ENCODE results near the gene PHKA2. TPM values are rescaled to one million over a fixed set of nuclear protein-coding genes. Genes with fewer than 3 reads are reported as not detected.

PHKA2 gene
- total RNA-seq, 1 donor from 2014 or later: 22.0 TPM

- intact Hi-C loops (cut with micrococcal nuclease): no loop called here
- no peaks in the 10 kb centered on the region for H3K36me3 Mint-ChIP-seq (ENCODE audit: low read depth)
- no peak overlapping the region for H3K4me3 Mint-ChIP-seq (ENCODE audit: low read depth)
- no peaks in the 10 kb centered on the region for H3K9me3 Mint-ChIP-seq
- no peaks in the 10 kb centered on the region for H3K27me3 Mint-ChIP-seq (ENCODE audit: low read depth)
- DNase-seq (ENCODE audit: low spot score): no peak
- H3K27ac Mint-ChIP-seq: no peak overlapping the region
- H3K4me1 Mint-ChIP-seq (ENCODE audit: low read depth): peaks cover 2% of the 10 kb centered on the region
These were observed 106.4 kb downstream of the PHKA2 start for GRCh38 chrX:18877469-18877868.

GRCh38 chrX:18875256-18875878, 108.5 kb downstream of the PHKA2 start:
- no peak for DNase-seq (ENCODE audit: low spot score)
- H3K4me1 Mint-ChIP-seq (ENCODE audit: low read depth): peaks cover 2% of the 10 kb centered on the region
- intact Hi-C loops (cut with micrococcal nuclease): no loop called here
- no peaks in the 10 kb centered on the region for H3K36me3 Mint-ChIP-seq (ENCODE audit: low read depth)
- H3K27ac Mint-ChIP-seq: no peak overlapping the region
- H3K27me3 Mint-ChIP-seq (ENCODE audit: low read depth): no peaks in the 10 kb centered on the region
- no peak overlapping the region for H3K4me3 Mint-ChIP-seq (ENCODE audit: low read depth)
- H3K9me3 Mint-ChIP-seq: no peaks in the 10 kb centered on the region

- Mint-ChIP-seq H3K36me3 (ENCODE audit: low read depth) (no peaks in the 10 kb centered on the region), H3K4me1 (ENCODE audit: low read depth) (peaks cover 2% of the 10 kb centered on the region), H3K27ac (no peak overlapping the region), H3K27me3 (ENCODE audit: low read depth) (no peaks in the 10 kb centered on the region), H3K9me3 (no peaks in the 10 kb centered on the region), H3K4me3 (ENCODE audit: low read depth) (no peak overlapping the region)
- intact Hi-C loops (cut with micrococcal nuclease): no loop called here
- no peak for DNase-seq (ENCODE audit: low spot score)
These were observed 109.2 kb downstream of the PHKA2 start for GRCh38 chrX:18874560-18875255.

- Mint-ChIP-seq H3K4me1 (ENCODE audit: low read depth) (peaks cover 2% of the 10 kb centered on the region), H3K27ac (no peak overlapping the region), H3K27me3 (ENCODE audit: low read depth) (no peaks in the 10 kb centered on the region), H3K36me3 (ENCODE audit: low read depth) (no peaks in the 10 kb centered on the region), H3K9me3 (no peaks in the 10 kb centered on the region), H3K4me3 (ENCODE audit: low read depth) (no peak overlapping the region)
- intact Hi-C loops (cut with micrococcal nuclease): no loop called here
- no peak for DNase-seq (ENCODE audit: low spot score)
These were observed 110.1 kb downstream of the PHKA2 start for GRCh38 chrX:18873836-18874235.

- no peaks in the 10 kb centered on the region for H3K9me3 Mint-ChIP-seq
- no peak overlapping the region for H3K27ac Mint-ChIP-seq
- no peak for DNase-seq (ENCODE audit: low spot score)
- H3K4me1 Mint-ChIP-seq (ENCODE audit: low read depth): peaks cover 2% of the 10 kb centered on the region
- H3K27me3 Mint-ChIP-seq (ENCODE audit: low read depth): no peaks in the 10 kb centered on the region
- intact Hi-C loops (cut with micrococcal nuclease): no loop called here
- H3K4me3 Mint-ChIP-seq (ENCODE audit: low read depth): no peak overlapping the region
- no peaks in the 10 kb centered on the region for H3K36me3 Mint-ChIP-seq (ENCODE audit: low read depth)
These were observed 110.6 kb downstream of the PHKA2 start for GRCh38 chrX:18873189-18873791.

GRCh38 chrX:18872621-18873020, 111.3 kb downstream of the PHKA2 start:
- DNase-seq (ENCODE audit: low spot score): no peak
- intact Hi-C loops (cut with micrococcal nuclease): no loop called here
- Mint-ChIP-seq H3K9me3 (no peaks in the 10 kb centered on the region), H3K36me3 (ENCODE audit: low read depth) (no peaks in the 10 kb centered on the region), H3K4me1 (ENCODE audit: low read depth) (peaks cover 2% of the 10 kb centered on the region), H3K27me3 (ENCODE audit: low read depth) (no peaks in the 10 kb centered on the region), H3K4me3 (ENCODE audit: low read depth) (no peak overlapping the region), H3K27ac (no peak overlapping the region)

GRCh38 chrX:18871970-18872369, 111.9 kb downstream of the PHKA2 start:
- H3K36me3 Mint-ChIP-seq (ENCODE audit: low read depth): no peaks in the 10 kb centered on the region
- intact Hi-C loops (cut with micrococcal nuclease): no loop called here
- no peaks in the 10 kb centered on the region for H3K9me3 Mint-ChIP-seq
- peaks cover 2% of the 10 kb centered on the region for H3K4me1 Mint-ChIP-seq (ENCODE audit: low read depth)
- H3K27me3 Mint-ChIP-seq (ENCODE audit: low read depth): no peaks in the 10 kb centered on the region
- DNase-seq (ENCODE audit: low spot score): no peak
- no peak overlapping the region for H3K4me3 Mint-ChIP-seq (ENCODE audit: low read depth)
- no peak overlapping the region for H3K27ac Mint-ChIP-seq

- DNase-seq (ENCODE audit: low spot score): no peak
- intact Hi-C loops (cut with micrococcal nuclease): no loop called here
- H3K9me3 Mint-ChIP-seq: no peaks in the 10 kb centered on the region
- H3K27me3 Mint-ChIP-seq (ENCODE audit: low read depth): no peaks in the 10 kb centered on the region
- H3K27ac Mint-ChIP-seq: no peak overlapping the region
- peaks cover 2% of the 10 kb centered on the region for H3K4me1 Mint-ChIP-seq (ENCODE audit: low read depth)
- no peaks in the 10 kb centered on the region for H3K36me3 Mint-ChIP-seq (ENCODE audit: low read depth)
- no peak overlapping the region for H3K4me3 Mint-ChIP-seq (ENCODE audit: low read depth)
These were observed 112.6 kb downstream of the PHKA2 start for GRCh38 chrX:18871161-18871890.

- Mint-ChIP-seq H3K27me3 (ENCODE audit: low read depth) (no peaks in the 10 kb centered on the region), H3K27ac (no peak overlapping the region), H3K4me1 (ENCODE audit: low read depth) (no peaks in the 10 kb centered on the region), H3K9me3 (no peaks in the 10 kb centered on the region), H3K36me3 (ENCODE audit: low read depth) (no peaks in the 10 kb centered on the region), H3K4me3 (ENCODE audit: low read depth) (no peak overlapping the region)
- DNase-seq (ENCODE audit: low spot score): no peak
- intact Hi-C loops (cut with micrococcal nuclease): no loop called here
These were observed 119.5 kb downstream of the PHKA2 start for GRCh38 chrX:18864390-18864920.

GRCh38 chrX:18861511-18861910, 122.4 kb downstream of the PHKA2 start:
- intact Hi-C loops (cut with micrococcal nuclease): no loop called here
- Mint-ChIP-seq H3K4me3 (ENCODE audit: low read depth) (no peak overlapping the region), H3K9me3 (no peaks in the 10 kb centered on the region), H3K36me3 (ENCODE audit: low read depth) (no peaks in the 10 kb centered on the region), H3K4me1 (ENCODE audit: low read depth) (peaks cover 3% of the 10 kb centered on the region), H3K27me3 (ENCODE audit: low read depth) (no peaks in the 10 kb centered on the region), H3K27ac (no peak overlapping the region)
- DNase-seq (ENCODE audit: low spot score): no peak

GRCh38 chrX:18856645-18856997, 127.3 kb downstream of the PHKA2 start:
- no peak for DNase-seq (ENCODE audit: low spot score)
- no peaks in the 10 kb centered on the region for H3K36me3 Mint-ChIP-seq (ENCODE audit: low read depth)
- H3K27ac Mint-ChIP-seq: no peak overlapping the region
- no peaks in the 10 kb centered on the region for H3K9me3 Mint-ChIP-seq
- H3K27me3 Mint-ChIP-seq (ENCODE audit: low read depth): no peaks in the 10 kb centered on the region
- H3K4me3 Mint-ChIP-seq (ENCODE audit: low read depth): no peak overlapping the region
- peaks cover 9% of the 10 kb centered on the region for H3K4me1 Mint-ChIP-seq (ENCODE audit: low read depth)
- intact Hi-C loops (cut with micrococcal nuclease): no loop called here

GRCh38 chrX:18855919-18856644, 127.8 kb downstream of the PHKA2 start:
- H3K4me1 Mint-ChIP-seq (ENCODE audit: low read depth): peaks cover 9% of the 10 kb centered on the region
- intact Hi-C loops (cut with micrococcal nuclease): no loop called here
- DNase-seq (ENCODE audit: low spot score): no peak

More at GRCh38 chrX:18855919-18856644, 127.8 kb downstream of the PHKA2 start:
- Mint-ChIP-seq H3K27ac (no peak overlapping the region), H3K9me3 (no peaks in the 10 kb centered on the region), H3K36me3 (ENCODE audit: low read depth) (no peaks in the 10 kb centered on the region), H3K27me3 (ENCODE audit: low read depth) (no peaks in the 10 kb centered on the region), H3K4me3 (ENCODE audit: low read depth) (no peak overlapping the region)
